Measurements from ENCODE around the gene FAM222A.

DNA sequence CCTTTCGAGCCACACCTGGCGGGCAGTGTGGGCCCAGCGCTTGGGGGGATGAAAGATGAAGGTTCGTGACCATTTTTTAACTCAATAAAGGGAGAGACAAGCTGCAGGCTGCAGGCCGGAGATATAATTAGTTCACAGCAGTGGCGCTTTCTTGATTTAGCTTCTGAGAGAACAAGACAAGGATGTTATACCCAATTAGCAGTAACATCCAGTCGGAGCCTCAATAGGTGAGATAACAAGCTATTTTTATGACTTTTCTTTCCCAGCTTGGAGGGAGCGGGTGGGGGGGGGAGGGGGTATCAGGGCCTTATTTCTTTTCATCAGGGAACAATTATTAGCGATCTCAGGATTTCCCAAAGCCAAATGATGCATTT lies 9.1 kb downstream of the FAM222A start:
- no peak for TF ChIP-seq POLR2A (IDR thresholded peaks at IDR 0.05)
- TF ChIP-seq, protein P1, sequence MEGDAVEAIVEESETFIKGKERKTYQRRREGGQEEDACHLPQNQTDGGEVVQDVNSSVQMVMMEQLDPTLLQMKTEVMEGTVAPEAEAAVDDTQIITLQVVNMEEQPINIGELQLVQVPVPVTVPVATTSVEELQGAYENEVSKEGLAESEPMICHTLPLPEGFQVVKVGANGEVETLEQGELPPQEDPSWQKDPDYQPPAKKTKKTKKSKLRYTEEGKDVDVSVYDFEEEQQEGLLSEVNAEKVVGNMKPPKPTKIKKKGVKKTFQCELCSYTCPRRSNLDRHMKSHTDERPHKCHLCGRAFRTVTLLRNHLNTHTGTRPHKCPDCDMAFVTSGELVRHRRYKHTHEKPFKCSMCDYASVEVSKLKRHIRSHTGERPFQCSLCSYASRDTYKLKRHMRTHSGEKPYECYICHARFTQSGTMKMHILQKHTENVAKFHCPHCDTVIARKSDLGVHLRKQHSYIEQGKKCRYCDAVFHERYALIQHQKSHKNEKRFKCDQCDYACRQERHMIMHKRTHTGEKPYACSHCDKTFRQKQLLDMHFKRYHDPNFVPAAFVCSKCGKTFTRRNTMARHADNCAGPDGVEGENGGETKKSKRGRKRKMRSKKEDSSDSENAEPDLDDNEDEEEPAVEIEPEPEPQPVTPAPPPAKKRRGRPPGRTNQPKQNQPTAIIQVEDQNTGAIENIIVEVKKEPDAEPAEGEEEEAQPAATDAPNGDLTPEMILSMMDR (IDR thresholded peaks at IDR 0.05), result no peak
